Endothelial cell of umbilical vein (primary cell): ENCODE measurements around the gene BMP8A.

Experiments
- CTCF ChIP-seq, 2 donors: IDR thresholded peaks; 1 replicate in 1 of 2; 2 replicates in 1 of 2; pipeline ENCODE4 v1.5.1; 2011; ENCODE audit warnings: low read length in 2 of 2, mild to moderate bottlenecking in 2 of 2, moderate library complexity in 2 of 2, control low read depth in 1 of 2, inconsistent platforms in 1 of 2, low read depth in 1 of 2; ENCODE audit not compliant: insufficient read depth in 1 of 2; ENCODE audit errors: extremely low read depth in 1 of 2
- EZH2 ChIP-seq: IDR thresholded peaks from 2 replicates; pipeline ENCODE4 v1.6.1; 2012; ENCODE audit warnings: borderline replicate concordance, low read depth, mild to moderate bottlenecking, moderate library complexity, low read length, inconsistent platforms; ENCODE audit not compliant: severe bottlenecking
- FOS ChIP-seq: IDR thresholded peaks from 2 replicates; pipeline ENCODE4 v1.6.1; 2011; ENCODE audit warnings: mild to moderate bottlenecking, low read length, moderate library complexity, borderline replicate concordance; ENCODE audit not compliant: insufficient read depth
- GATA2 ChIP-seq: IDR thresholded peaks from 2 replicates; pipeline ENCODE4 v1.7.0; 2011; ENCODE audit warnings: low read depth, mild to moderate bottlenecking, moderate library complexity, mixed read lengths, low read length; ENCODE audit not compliant: insufficient read length, insufficient read depth
- MAX ChIP-seq: IDR thresholded peaks from 2 replicates; pipeline ENCODE4 v1.6.1; 2011; ENCODE audit not compliant: insufficient read depth, insufficient read length
- MYC ChIP-seq: IDR thresholded peaks from one replicate; pipeline ENCODE4 v1.6.1; 2011; ENCODE audit warnings: mild to moderate bottlenecking, low read depth, low read length
- POLR2A ChIP-seq: IDR thresholded peaks from 2 replicates; pipeline ENCODE4 v1.6.1; 2012; ENCODE audit warnings: low read depth, mild to moderate bottlenecking, control low read depth, low read length
- POLR2AphosphoS5 ChIP-seq: IDR thresholded peaks from 2 replicates; pipeline ENCODE4 v1.6.1; 2012; ENCODE audit warnings: low read depth, mild to moderate bottlenecking, control low read depth, low read length, moderate library complexity; ENCODE audit not compliant: insufficient read depth

GRCh38 chr1:39473324-39473723 is 18.1 kb upstream of the BMP8A start:
- TF ChIP-seq EZH2 (no peak), CTCF (IDR thresholded peaks at IDR 0.05; ENCODE audit: extremely low read depth in 1 of 2, insufficient read depth in 1 of 2, low read depth in 1 of 2, low read length in 2 of 2) (no peak), POLR2AphosphoS5 (no peak), POLR2A (no peak), MAX (no peak), MYC (no peak), GATA2 (no peak), FOS (no peak)
